Measurements from ENCODE around the gene PCYT2. TPM values are rescaled to one million over a fixed set of nuclear protein-coding genes. Genes with fewer than 3 reads are reported as not detected.
A peak's percentile ranks its signal among the peaks of the same experiment; 100 is the strongest.

PCYT2 gene
- total RNA-seq, 2 donors from 2014 or later, result 23.3 to 26.1 TPM

GRCh38 chr17:81871387-81872230 lies 39.6 kb downstream of the PCYT2 start:
- no peaks in the 10 kb centered on the region for H3K27me3 ChIP-seq
- peak; percentile 95 for DNase-seq (ENCODE audit: low spot score)
- H3K36me3 ChIP-seq, result peaks cover 26% of the 10 kb centered on the region
- H3K4me1 ChIP-seq, result peaks cover 0 to 50% of the 10 kb centered on the region in 2 donors
- peak overlapping the region; percentile 93 to 95 for H3K27ac ChIP-seq
- no peaks in the 10 kb centered on the region for H3K9me3 ChIP-seq
- TF ChIP-seq, protein P1, sequence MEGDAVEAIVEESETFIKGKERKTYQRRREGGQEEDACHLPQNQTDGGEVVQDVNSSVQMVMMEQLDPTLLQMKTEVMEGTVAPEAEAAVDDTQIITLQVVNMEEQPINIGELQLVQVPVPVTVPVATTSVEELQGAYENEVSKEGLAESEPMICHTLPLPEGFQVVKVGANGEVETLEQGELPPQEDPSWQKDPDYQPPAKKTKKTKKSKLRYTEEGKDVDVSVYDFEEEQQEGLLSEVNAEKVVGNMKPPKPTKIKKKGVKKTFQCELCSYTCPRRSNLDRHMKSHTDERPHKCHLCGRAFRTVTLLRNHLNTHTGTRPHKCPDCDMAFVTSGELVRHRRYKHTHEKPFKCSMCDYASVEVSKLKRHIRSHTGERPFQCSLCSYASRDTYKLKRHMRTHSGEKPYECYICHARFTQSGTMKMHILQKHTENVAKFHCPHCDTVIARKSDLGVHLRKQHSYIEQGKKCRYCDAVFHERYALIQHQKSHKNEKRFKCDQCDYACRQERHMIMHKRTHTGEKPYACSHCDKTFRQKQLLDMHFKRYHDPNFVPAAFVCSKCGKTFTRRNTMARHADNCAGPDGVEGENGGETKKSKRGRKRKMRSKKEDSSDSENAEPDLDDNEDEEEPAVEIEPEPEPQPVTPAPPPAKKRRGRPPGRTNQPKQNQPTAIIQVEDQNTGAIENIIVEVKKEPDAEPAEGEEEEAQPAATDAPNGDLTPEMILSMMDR (IDR thresholded peaks at IDR 0.05), result peak in 1 of 2 donors; percentile 68
- H3K4me3 ChIP-seq, result peak overlapping the region; percentile 63 to 81

DNA sequence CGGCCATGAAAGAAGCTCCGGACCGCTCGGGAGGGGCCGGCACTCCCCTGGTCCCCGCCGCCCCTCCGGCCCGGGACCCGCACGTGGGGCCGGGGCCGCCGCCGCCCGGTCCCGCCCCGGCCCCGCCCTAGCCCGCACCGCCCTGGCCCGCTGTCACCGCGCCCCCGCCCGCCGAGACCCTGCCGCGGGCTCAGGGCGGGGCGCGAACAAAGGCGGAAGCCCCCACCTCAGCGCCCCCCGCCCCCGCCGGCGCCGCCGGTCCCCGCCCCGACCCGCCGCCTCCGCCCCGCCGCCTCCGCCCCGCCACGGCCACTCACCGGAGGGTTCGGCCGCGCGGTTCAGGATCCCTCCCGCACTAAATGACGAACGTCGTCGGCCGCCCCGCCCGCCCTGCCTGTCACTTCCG lies 40.2 kb downstream of the PCYT2 start, which contains the start of gene ARHGDIA:
ARHGDIA (minus strand) TSS at position 357 of the 406 bp plus-strand sequence. CDS start 1,407 bp downstream, outside the sequence.
- Histone ChIP-seq H3K27me3 (no peaks in the 10 kb centered on the region), H3K36me3 (peaks cover 26% of the 10 kb centered on the region), H3K9me3 (no peaks in the 10 kb centered on the region), H3K27ac (peak within 1 kb of the TSS; percentile 93 to 95), H3K4me3 (peak within 1 kb of the TSS; percentile 63 to 81), H3K4me1 (peaks cover 0 to 56% of the 10 kb centered on the region in 2 donors)
- TF ChIP-seq, protein P1 (IDR thresholded peaks at IDR 0.05), result no peak
- DNase-seq (ENCODE audit: low spot score), result no peak

DNA sequence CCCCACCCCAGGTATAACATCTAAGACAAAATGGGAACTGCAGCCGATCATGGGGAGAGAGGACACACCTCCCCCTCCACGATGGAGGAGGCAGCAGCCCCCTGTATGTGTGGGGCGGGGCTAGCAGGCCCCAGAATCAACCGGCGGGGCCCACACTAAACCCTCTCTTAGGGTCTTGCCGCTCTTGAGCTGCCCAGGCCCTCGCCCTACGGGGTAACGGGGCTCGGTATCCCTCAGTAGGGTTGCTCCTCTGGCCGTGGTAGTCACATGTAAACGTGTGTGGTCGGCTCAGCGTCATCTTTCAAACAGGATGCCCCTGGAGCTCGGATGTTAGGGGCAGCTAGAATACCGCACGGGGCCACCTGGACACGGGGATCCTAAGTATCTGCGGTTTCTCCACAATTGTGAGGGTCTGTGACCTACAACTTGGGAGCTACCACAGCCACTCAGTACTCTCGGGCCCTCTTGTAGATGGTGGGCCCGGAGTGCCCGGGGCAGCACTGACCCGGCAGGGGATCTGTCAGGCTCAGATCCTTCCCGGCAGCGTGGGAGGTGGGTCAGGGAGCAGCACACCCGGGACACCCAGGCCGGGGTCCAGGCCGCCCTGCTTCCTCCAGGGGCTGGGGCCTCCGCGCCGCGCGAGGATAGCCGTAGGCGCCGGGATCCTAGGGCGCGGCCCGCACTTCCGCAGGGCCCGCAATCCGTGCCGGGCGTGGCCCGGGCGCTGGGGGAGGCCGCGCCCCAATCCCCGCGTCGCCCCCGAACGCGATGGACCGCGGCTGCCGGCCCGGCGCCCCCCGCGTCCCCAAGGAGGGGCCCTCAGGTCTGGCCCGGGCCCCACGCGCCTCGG lies 40.8 kb downstream of the PCYT2 start:
- no peak for DNase-seq (ENCODE audit: low spot score)
- Histone ChIP-seq H3K27me3 (no peaks in the 10 kb centered on the region), H3K4me1 (peaks cover 0 to 60% of the 10 kb centered on the region in 2 donors), H3K4me3 (peak overlapping the region; percentile 63 to 81), H3K27ac (peak overlapping the region; percentile 93 to 95), H3K36me3 (peaks cover 26% of the 10 kb centered on the region), H3K9me3 (no peaks in the 10 kb centered on the region)
- TF ChIP-seq, protein P1 (IDR thresholded peaks at IDR 0.05), result no peak

- H3K27ac ChIP-seq, result peak overlapping the region; percentile 93 to 95
- H3K4me1 ChIP-seq, result peaks cover 0 to 60% of the 10 kb centered on the region in 2 donors
- H3K9me3 ChIP-seq, result no peaks in the 10 kb centered on the region
- peaks cover 26% of the 10 kb centered on the region for H3K36me3 ChIP-seq
- TF ChIP-seq, protein P1 (IDR thresholded peaks at IDR 0.05), result peak; percentile 92 to 93
- no peaks in the 10 kb centered on the region for H3K27me3 ChIP-seq
- no peak for DNase-seq (ENCODE audit: low spot score)
- peak overlapping the region; percentile 63 to 81 for H3K4me3 ChIP-seq
Measured at GRCh38 chr17:81869221-81870130, 41.7 kb downstream of the PCYT2 start.

- Histone ChIP-seq H3K9me3 (no peaks in the 10 kb centered on the region), H3K27ac (peak overlapping the region; percentile 93 to 95), H3K27me3 (no peaks in the 10 kb centered on the region), H3K4me3 (peak overlapping the region in 1 of 2 donors; percentile 81), H3K36me3 (peaks cover 26% of the 10 kb centered on the region), H3K4me1 (peaks cover 0 to 60% of the 10 kb centered on the region in 2 donors)
- no peak for DNase-seq (ENCODE audit: low spot score)
- TF ChIP-seq, protein P1 (IDR thresholded peaks at IDR 0.05), result no peak
Measured at GRCh38 chr17:81868674-81869220, 42.5 kb downstream of the PCYT2 start.
